Liver (tissue), 3 donors: ENCODE results near the gene DAGLA.

Experiments
- HNF4A ChIP-seq, 2 donors: conservative IDR thresholded peaks; 2 replicates each; pipeline ENCODE4 v1.6.1; 2016; ENCODE audit warnings: antibody characterized with exemption in 2 of 2, mild to moderate bottlenecking in 2 of 2
- RAD21 ChIP-seq, 2 donors: IDR thresholded peaks; 2 replicates each; pipeline ENCODE4 v1.6.1; 2016; ENCODE audit warnings: antibody characterized with exemption in 2 of 2, mild to moderate bottlenecking in 2 of 2
- YY1 ChIP-seq: IDR thresholded peaks from 2 replicates; pipeline ENCODE4 v1.6.1; 2016; ENCODE audit warnings: antibody characterized with exemption, mild to moderate bottlenecking
- TF ChIP-seq, protein P1 (sequence below): fragments of 150-350 bp; IDR thresholded peaks from 2 replicates; pipeline ENCODE4 v1.5.1; 2017; ENCODE audit warnings: improper control_type of control experiment, low read depth, low read length; ENCODE audit not compliant: missing input control
- TF ChIP-seq, protein P2 (sequence below): IDR thresholded peaks from 2 replicates; pipeline ENCODE4 v1.6.1; 2016; ENCODE audit warnings: antibody characterized with exemption
- TF ChIP-seq, protein P3 (sequence below): IDR thresholded peaks from 2 replicates; pipeline ENCODE4 v1.6.1; 2016; ENCODE audit warnings: antibody characterized with exemption, mild to moderate bottlenecking
- donor health status: healthy.
- donor health status: healthy.

GRCh38 chr11:61792310-61793082 is 112.3 kb downstream of the DAGLA start, which contains the start of the genes FEN1 and TMEM258:
- TF ChIP-seq HNF4A (conservative IDR thresholded peaks at IDR 0.05) (no peak), RAD21 (IDR thresholded peaks at IDR 0.05) (no peak), YY1 (peak; percentile 94)
- TF ChIP-seq, protein P1, sequence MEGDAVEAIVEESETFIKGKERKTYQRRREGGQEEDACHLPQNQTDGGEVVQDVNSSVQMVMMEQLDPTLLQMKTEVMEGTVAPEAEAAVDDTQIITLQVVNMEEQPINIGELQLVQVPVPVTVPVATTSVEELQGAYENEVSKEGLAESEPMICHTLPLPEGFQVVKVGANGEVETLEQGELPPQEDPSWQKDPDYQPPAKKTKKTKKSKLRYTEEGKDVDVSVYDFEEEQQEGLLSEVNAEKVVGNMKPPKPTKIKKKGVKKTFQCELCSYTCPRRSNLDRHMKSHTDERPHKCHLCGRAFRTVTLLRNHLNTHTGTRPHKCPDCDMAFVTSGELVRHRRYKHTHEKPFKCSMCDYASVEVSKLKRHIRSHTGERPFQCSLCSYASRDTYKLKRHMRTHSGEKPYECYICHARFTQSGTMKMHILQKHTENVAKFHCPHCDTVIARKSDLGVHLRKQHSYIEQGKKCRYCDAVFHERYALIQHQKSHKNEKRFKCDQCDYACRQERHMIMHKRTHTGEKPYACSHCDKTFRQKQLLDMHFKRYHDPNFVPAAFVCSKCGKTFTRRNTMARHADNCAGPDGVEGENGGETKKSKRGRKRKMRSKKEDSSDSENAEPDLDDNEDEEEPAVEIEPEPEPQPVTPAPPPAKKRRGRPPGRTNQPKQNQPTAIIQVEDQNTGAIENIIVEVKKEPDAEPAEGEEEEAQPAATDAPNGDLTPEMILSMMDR, result no peak
- TF ChIP-seq, protein P2, sequence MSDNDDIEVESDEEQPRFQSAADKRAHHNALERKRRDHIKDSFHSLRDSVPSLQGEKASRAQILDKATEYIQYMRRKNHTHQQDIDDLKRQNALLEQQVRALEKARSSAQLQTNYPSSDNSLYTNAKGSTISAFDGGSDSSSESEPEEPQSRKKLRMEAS, result peak; percentile 75
- TF ChIP-seq, protein P3, sequence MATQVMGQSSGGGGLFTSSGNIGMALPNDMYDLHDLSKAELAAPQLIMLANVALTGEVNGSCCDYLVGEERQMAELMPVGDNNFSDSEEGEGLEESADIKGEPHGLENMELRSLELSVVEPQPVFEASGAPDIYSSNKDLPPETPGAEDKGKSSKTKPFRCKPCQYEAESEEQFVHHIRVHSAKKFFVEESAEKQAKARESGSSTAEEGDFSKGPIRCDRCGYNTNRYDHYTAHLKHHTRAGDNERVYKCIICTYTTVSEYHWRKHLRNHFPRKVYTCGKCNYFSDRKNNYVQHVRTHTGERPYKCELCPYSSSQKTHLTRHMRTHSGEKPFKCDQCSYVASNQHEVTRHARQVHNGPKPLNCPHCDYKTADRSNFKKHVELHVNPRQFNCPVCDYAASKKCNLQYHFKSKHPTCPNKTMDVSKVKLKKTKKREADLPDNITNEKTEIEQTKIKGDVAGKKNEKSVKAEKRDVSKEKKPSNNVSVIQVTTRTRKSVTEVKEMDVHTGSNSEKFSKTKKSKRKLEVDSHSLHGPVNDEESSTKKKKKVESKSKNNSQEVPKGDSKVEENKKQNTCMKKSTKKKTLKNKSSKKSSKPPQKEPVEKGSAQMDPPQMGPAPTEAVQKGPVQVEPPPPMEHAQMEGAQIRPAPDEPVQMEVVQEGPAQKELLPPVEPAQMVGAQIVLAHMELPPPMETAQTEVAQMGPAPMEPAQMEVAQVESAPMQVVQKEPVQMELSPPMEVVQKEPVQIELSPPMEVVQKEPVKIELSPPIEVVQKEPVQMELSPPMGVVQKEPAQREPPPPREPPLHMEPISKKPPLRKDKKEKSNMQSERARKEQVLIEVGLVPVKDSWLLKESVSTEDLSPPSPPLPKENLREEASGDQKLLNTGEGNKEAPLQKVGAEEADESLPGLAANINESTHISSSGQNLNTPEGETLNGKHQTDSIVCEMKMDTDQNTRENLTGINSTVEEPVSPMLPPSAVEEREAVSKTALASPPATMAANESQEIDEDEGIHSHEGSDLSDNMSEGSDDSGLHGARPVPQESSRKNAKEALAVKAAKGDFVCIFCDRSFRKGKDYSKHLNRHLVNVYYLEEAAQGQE, result no peak
